Spleen (tissue), 11 donors: Measurements from ENCODE around the gene CCDC17. TPM values are rescaled to one million over a fixed set of nuclear protein-coding genes. Genes with fewer than 3 reads are reported as not detected.

Experiments
- DNase-seq: peaks from one replicate; pipeline ENCODE4 v3.0.0-alpha.2; 2020
- H3K27ac ChIP-seq, 8 donors: fragments of 200-600 bp; sonication (generic) in 7 of 8; 1 replicate in 4 of 8; 2 replicates in 4 of 8; pipeline versions ENCODE4 v1.5.0 to v1.8.0; 2016 to 2021; ENCODE audit warnings: inconsistent platforms in 4 of 8, mild to moderate bottlenecking in 4 of 8, moderate library complexity in 1 of 8
- H3K27me3 ChIP-seq, 7 donors: fragments of 200-600 bp; sonication (generic) in 6 of 7; replicated peaks in 1 of 7; 1 replicate in 4 of 7; 2 replicates in 3 of 7; pipeline versions ENCODE4 v1.5.0 to v1.8.0; 2016 to 2021; ENCODE audit warnings: inconsistent platforms in 3 of 7, mild to moderate bottlenecking in 1 of 7
- H3K36me3 ChIP-seq, 6 donors: fragments of 200-600 bp; sonication (generic) in 5 of 6; 1 replicate in 4 of 6; 2 replicates in 2 of 6; pipeline versions ENCODE4 v1.5.0 to v1.8.0; 2016 to 2021; ENCODE audit warnings: inconsistent platforms in 2 of 6
- H3K4me1 ChIP-seq, 6 donors: fragments of 200-600 bp; sonication (generic) in 5 of 6; 1 replicate in 3 of 6; 2 replicates in 3 of 6; pipeline versions ENCODE4 v1.5.0 to v1.8.0; 2016 to 2021; ENCODE audit warnings: inconsistent platforms in 3 of 6
- H3K4me3 ChIP-seq, 8 donors: fragments of 200-600 bp; sonication (generic) in 7 of 8; 1 replicate in 4 of 8; 2 replicates in 4 of 8; pipeline versions ENCODE4 v1.5.0 to v1.8.0; 2016 to 2021; ENCODE audit warnings: inconsistent platforms in 4 of 8, mild to moderate bottlenecking in 4 of 8, moderate library complexity in 2 of 8
- H3K9me3 ChIP-seq, 8 donors: fragments of 200-600 bp; sonication (generic) in 7 of 8; 1 replicate in 4 of 8; 2 replicates in 4 of 8; pipeline versions ENCODE4 v1.5.0 to v1.8.0; 2016 to 2021; ENCODE audit warnings: inconsistent platforms in 4 of 8
- CTCF ChIP-seq, 11 experiments: fragments of 200-600 bp in 7 of 11; fragments of 450-650 bp in 4 of 11; sonication (generic) in 4 of 11; IDR thresholded peaks in 8 of 11; conservative IDR thresholded peaks in 3 of 11; 1 replicate in 7 of 11; 2 replicates in 4 of 11; pipeline versions ENCODE4 v1.4.0 to v1.8.0; 2016 to 2021; ENCODE audit warnings: antibody characterized with exemption in 11 of 11, inconsistent platforms in 4 of 11, mild to moderate bottlenecking in 1 of 11
- POLR2A ChIP-seq, 3 donors: fragments of 450-650 bp; IDR thresholded peaks; one replicate each; pipeline ENCODE4 v1.5.1; 2017; ENCODE audit warnings: antibody characterized with exemption in 3 of 3, mild to moderate bottlenecking in 1 of 3
- POLR2AphosphoS5 ChIP-seq, 3 donors: sonication (generic); formaldehyde crosslinking; IDR thresholded peaks; one replicate each; pipeline ENCODE4 v1.5.1; 2017; ENCODE audit warnings: antibody characterized with exemption in 3 of 3
- WGBS, 5 donors: extraction: QIAGEN DNeasy Blood & Tissue Kit in 3 of 5; methylation state at CpG; one replicate each; pipeline versions ENCODE4 v1.1.5 to v1.1.7; 2013 to 2018; 5-methylcytosine and 5-hydroxymethylcytosine counted together
- intact Hi-C: fragments of 100-400 bp; cut with DNase I; formaldehyde crosslinking; loops from one replicate; pipeline ENCODE4 v1.15.0; 2023; ENCODE audit warnings: low total_unique reads
- polyA plus RNA-seq, 3 donors: library from polyadenylated mRNA; stranded (reverse); fragments of 200-250 nt; gene quantifications; one replicate each; pipeline ENCODE4 v1.2.1, GENCODE V29; 2013
- total RNA-seq, 7 donors: library from RNA; depleted of rRNA in 3 of 7; stranded (reverse); fragments of >200 nt in 3 of 7; fragmentation: NEBNext Ultra II Directional in 4 of 7; extraction: Animal tissue kit (Norgen Biotek cat#: 25700) in 4 of 7; gene quantifications; one replicate each; pipeline versions ENCODE4 v1.1.0 to v1.2.1, GENCODE V29; 2016 to 2021
- donor health status: healthy with polysubstance abuse.
- donor health status: DM: no; HTN: no; CAD: no; lungs with moderate emphysema.
- donor health status: DM: no; HTN: no; CAD: no.
- donor health status: Bipolar disorder and iron deficiency.
- donor health status: healthy.
- donor health status: DM: no; HTN: no; CAD: no.
- donor health status: DM: yes; HTN: yes; CAD: no.

The CCDC17 gene
- total and polyA plus RNA-seq, 10 donors = 0.55 to 7.6 (median 5.0) TPM

DNA sequence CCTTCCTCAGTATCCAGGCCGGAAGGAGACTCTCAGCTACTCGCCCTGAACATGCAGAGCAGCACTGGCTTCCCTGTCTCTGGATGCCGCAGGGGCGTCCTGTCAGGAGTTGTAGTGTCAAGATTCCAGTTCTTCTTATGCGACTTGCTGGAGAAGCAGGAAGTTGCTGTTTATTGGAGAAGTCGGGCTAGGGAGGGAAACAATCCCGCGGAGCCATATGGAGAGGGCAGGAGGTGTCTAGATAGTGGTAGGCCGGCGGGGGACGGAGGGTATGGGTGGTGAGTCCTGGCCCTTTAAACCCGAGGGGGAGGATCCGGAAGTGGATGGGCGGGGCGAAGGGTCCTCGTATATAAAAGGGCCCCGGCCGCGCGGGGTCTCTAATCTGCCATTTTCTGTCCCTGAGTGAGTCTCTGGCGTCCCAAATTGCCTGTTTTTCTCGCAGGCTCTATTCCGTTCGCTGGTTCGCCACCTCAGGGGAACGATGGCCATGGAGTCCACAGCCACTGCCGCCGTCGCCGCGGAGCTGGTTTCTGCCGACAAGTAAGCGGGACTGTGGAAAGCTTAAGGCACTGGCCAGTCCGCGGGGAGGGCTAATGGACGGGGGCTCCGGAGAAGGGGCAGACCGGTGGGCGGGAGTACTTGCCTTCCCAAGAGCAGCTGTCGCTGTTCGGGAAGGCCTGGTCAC, 40.0 kb downstream of the CCDC17 start, which contains the start of gene NASP:
Gene NASP, plus strand, starts transcription at position 376 of the 685 bp plus-strand sequence. Its CDS starts 106 bp downstream, at position 482.
- Histone ChIP-seq H3K27me3 (no peaks in the 10 kb centered on the region), H3K4me3 (peak within 1 kb of the TSS; percentile 91 to 100 (median 99)), H3K9me3 (no peaks in the 10 kb centered on the region), H3K4me1 (peaks cover 24 to 61% (median 50%) of the 10 kb centered on the region in 6 donors), H3K27ac (peak within 1 kb of the TSS; percentile 91 to 97 (median 95)), H3K36me3 (peaks cover 0 to 2% (median 0%) of the 10 kb centered on the region in 6 donors)
- 0 to 1% (median 0%) methylated on average over 34 to 40 of the region's 41 CpGs for WGBS, 5 donors
- TF ChIP-seq POLR2AphosphoS5 (IDR thresholded peaks at IDR 0.05) = peak; percentile 89 to 97 (median 96)
- TF ChIP-seq CTCF (IDR thresholded peaks at IDR 0.05 in 8 of 11, conservative IDR thresholded peaks at IDR 0.05 in 3 of 11) = no peak
- peak in 2 of 3 donors; percentile 64 to 68 for TF ChIP-seq POLR2A (IDR thresholded peaks at IDR 0.05)
- intact Hi-C loops = no loop called here
- peak; percentile 97 for DNase-seq

GRCh38 chr1:45583264-45583665, 40.6 kb downstream of the CCDC17 start:
- Histone ChIP-seq H3K27me3 (no peaks in the 10 kb centered on the region), H3K9me3 (no peaks in the 10 kb centered on the region), H3K4me3 (peak overlapping the region; percentile 91 to 100 (median 99)), H3K4me1 (peaks cover 24 to 56% (median 47%) of the 10 kb centered on the region in 6 donors), H3K27ac (peak overlapping the region; percentile 91 to 97 (median 95)), H3K36me3 (no peaks in the 10 kb centered on the region)
- 0 to 3% (median 1%) methylated on average over 12 to 19 of the region's 19 CpGs for WGBS, 5 donors
- DNase-seq = peak; percentile 97
- intact Hi-C loops = no loop called here
- TF ChIP-seq POLR2A (IDR thresholded peaks at IDR 0.05) (no peak), CTCF (IDR thresholded peaks at IDR 0.05 in 8 of 11, conservative IDR thresholded peaks at IDR 0.05 in 3 of 11) (peak in 1 of 11 experiments; percentile 32)

GRCh38 chr1:45574105-45574626, 49.7 kb downstream of the CCDC17 start:
- no peak for DNase-seq
- intact Hi-C loops = loop anchor here (5.0 to 10.0 kb wide), 2 partner anchors 62 to 219 kb away; no protein-coding TSS in a partner anchor
- TF ChIP-seq CTCF (IDR thresholded peaks at IDR 0.05 in 8 of 11, conservative IDR thresholded peaks at IDR 0.05 in 3 of 11) (no peak), POLR2A (IDR thresholded peaks at IDR 0.05) (no peak), POLR2AphosphoS5 (IDR thresholded peaks at IDR 0.05) (no peak)
- H3K36me3 ChIP-seq = peaks cover 0 to 22% (median 12%) of the 10 kb centered on the region in 6 donors
- H3K4me3 ChIP-seq = no peak overlapping the region
- H3K9me3 ChIP-seq = no peaks in the 10 kb centered on the region
- peaks cover 0 to 14% (median 3%) of the 10 kb centered on the region in 6 donors for H3K4me1 ChIP-seq
- 94 to 98% (median 97%) methylated on average over 7 of the region's 7 CpGs for WGBS, 5 donors
- no peaks in the 10 kb centered on the region for H3K27me3 ChIP-seq
- no peak overlapping the region for H3K27ac ChIP-seq

GRCh38 chr1:45573231-45573804, 50.5 kb downstream of the CCDC17 start:
- Histone ChIP-seq H3K4me1 (peaks cover 0 to 14% (median 3%) of the 10 kb centered on the region in 6 donors), H3K27me3 (no peaks in the 10 kb centered on the region), H3K36me3 (peaks cover 0 to 31% (median 19%) of the 10 kb centered on the region in 6 donors), H3K27ac (no peak overlapping the region), H3K9me3 (no peaks in the 10 kb centered on the region), H3K4me3 (no peak overlapping the region)
- intact Hi-C loops = loop anchor here (5.0 to 10.0 kb wide), 2 partner anchors 61 to 219 kb away; no protein-coding TSS in a partner anchor
- no peak for DNase-seq
- no peak for TF ChIP-seq POLR2A (IDR thresholded peaks at IDR 0.05)
- no peak for TF ChIP-seq POLR2AphosphoS5 (IDR thresholded peaks at IDR 0.05)
- TF ChIP-seq CTCF (IDR thresholded peaks at IDR 0.05 in 8 of 11, conservative IDR thresholded peaks at IDR 0.05 in 3 of 11) = no peak
- 66 to 78% (median 75%) methylated on average over 3 of the region's 3 CpGs for WGBS, 5 donors
